Measurements from ENCODE around the gene TPRA1. TPM values are rescaled to one million over a fixed set of nuclear protein-coding genes. Genes with fewer than 3 reads are reported as not detected.

TPRA1 gene
- total and polyA plus RNA-seq, 5 experiments from 2014 or later, result 14.8 to 34.7 (median 27.6) TPM

DNA sequence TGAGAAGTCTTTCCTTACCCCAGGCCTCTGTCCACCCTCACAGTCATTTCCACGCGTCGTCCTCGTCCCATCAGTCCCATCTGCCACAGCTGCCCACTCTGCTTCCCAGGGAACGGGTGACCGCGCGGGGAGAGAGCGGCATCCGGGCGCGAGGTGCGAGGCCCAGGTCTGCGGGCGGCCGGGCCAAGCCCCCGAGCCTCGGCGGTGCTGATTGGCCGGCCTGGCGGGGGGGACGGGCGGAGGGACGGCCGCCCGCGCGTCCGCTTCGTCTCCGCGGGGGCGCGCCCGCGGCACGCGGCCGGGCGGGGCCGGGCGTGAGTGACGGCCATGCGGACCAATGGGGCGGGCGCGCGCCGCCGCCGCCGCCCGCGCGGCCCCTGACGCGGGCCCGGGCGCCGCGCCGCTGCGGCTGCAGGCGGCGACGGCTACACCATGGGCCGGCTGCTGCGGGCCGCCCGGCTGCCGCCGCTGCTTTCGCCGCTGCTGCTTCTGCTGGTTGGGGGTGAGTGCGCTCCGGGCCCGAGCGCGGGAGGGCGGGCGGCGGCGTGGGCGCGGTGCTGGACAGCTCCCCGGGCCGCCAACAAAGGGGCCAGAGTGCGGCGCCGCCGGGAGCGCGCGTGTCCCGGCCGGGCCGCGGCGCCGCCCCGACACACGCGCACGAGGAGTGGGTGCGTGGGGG lies 38.4 kb upstream of the TPRA1 start, which contains the start of gene PODXL2:
PODXL2 (plus strand) TSS at position 398 of the 679 bp plus-strand sequence; CDS start at position 433, 35 bp downstream.
- peak within 1 kb of the TSS; percentile 86 to 96 (median 90) for H3K4me3 Mint-ChIP-seq
- H3K4me1 Mint-ChIP-seq, result peaks cover 19 to 43% (median 32%) of the 10 kb centered on the region in 4 donors
- H3K9me3 Mint-ChIP-seq, result no peaks in the 10 kb centered on the region
- peaks cover 0 to 2% (median 2%) of the 10 kb centered on the region in 3 donors for H3K36me3 Mint-ChIP-seq
- POLR2A ChIA-PET, result interaction anchor here (1.4 kb wide), 2 partner anchors 31 to 42 kb away, joined by 3 to 4 read pairs; no protein-coding TSS in a partner anchor
- peak in 7 of 10 donors; percentile 4 to 38 (median 30) for DNase-seq
- peaks cover 9 to 37% (median 32%) of the 10 kb centered on the region in 5 donors for H3K27me3 Mint-ChIP-seq
- peak; percentile 52 for ATAC-seq
- H3K27ac Mint-ChIP-seq, result peak within 1 kb of the TSS; percentile 63 to 93 (median 78)

DNA sequence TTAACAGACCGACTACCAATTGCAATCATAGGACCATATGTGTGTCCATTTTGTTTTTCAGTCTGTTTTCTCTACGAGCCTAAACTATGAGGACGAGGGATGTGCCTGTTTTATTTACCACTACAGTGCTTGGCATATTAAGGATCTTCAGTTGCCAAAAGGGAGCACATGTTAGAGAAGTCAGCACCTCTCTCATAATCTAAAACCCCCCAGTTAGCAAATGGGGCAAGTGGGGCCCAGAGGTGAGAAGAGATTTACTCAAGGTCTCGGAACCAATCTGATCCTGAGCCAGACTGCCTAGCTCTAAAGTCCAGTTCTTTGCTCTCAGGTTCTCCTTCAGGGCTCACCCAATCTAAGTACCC lies 37.9 kb upstream of the TPRA1 start:
- H3K27ac Mint-ChIP-seq, result peak overlapping the region in 6 of 10 donors; percentile 20 to 75 (median 58)
- ATAC-seq (no peak), DNase-seq (peak in 1 of 10 donors; percentile 1)
- H3K27me3 Mint-ChIP-seq, result peaks cover 7 to 31% (median 27%) of the 10 kb centered on the region in 5 donors
- peak overlapping the region; percentile 74 to 93 (median 88) for H3K4me3 Mint-ChIP-seq
- POLR2A ChIA-PET, result no interaction called here
- peaks cover 17 to 43% (median 32%) of the 10 kb centered on the region in 4 donors for H3K4me1 Mint-ChIP-seq
- H3K9me3 Mint-ChIP-seq, result no peaks in the 10 kb centered on the region
- H3K36me3 Mint-ChIP-seq, result peaks cover 0 to 2% (median 2%) of the 10 kb centered on the region in 3 donors

DNA sequence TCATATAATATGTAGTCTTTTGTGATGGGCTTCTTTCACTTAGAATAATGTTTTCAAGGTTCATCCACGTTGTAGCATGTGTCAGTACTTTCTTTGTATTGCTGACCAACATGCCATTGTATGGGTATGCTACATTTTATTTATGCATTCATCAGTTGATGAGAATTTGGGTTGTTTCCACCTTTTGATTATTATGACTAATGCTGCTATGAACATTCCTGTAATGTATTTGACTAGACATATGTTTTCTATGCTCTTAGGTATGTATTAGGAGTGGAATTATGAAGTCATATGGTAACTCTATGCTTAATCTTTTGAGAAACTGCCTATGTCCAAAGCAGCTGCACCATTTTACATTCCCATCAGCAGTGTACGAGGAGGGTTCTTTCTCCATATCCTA lies 35.3 kb upstream of the TPRA1 start:
- Mint-ChIP-seq H3K27ac (no peak overlapping the region), H3K4me3 (no peak overlapping the region)

DNA sequence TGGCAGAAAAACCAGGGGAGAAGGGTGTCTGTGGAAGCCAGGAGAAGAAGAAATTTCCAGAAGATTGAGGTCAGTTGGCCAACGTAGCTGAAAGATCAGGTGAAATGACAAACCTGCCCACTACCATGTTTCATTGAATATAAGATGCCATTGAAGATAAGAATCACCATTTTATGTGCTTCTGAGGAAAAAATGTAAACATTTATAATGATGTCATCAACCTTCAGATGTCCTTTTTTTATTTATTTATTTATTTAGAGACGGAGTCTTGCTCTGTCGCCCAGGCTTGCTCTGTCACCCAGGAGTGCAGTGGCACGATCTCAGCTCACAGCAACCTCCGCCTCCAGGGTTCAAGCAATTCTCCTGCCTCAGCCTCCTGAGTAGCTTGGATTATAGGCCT lies 33.5 kb upstream of the TPRA1 start:
- peaks cover 0 to 23% (median 5%) of the 10 kb centered on the region in 3 donors for H3K36me3 Mint-ChIP-seq
- no peak overlapping the region for H3K4me3 Mint-ChIP-seq
- H3K9me3 Mint-ChIP-seq, result no peaks in the 10 kb centered on the region
- ATAC-seq (no peak), DNase-seq (no peak)
- peaks cover 0 to 6% (median 0%) of the 10 kb centered on the region in 5 donors for H3K27me3 Mint-ChIP-seq
- peaks cover 4 to 23% (median 11%) of the 10 kb centered on the region in 4 donors for H3K4me1 Mint-ChIP-seq
- POLR2A ChIA-PET, result no interaction called here
- H3K27ac Mint-ChIP-seq, result no peak overlapping the region

More for the DNA sequence above, 35.3 kb upstream of the TPRA1 start:
- Mint-ChIP-seq H3K4me1 (peaks cover 14 to 37% (median 26%) of the 10 kb centered on the region in 4 donors), H3K9me3 (no peaks in the 10 kb centered on the region), H3K27me3 (peaks cover 6 to 17% (median 14%) of the 10 kb centered on the region in 5 donors), H3K36me3 (peaks cover 0 to 16% (median 6%) of the 10 kb centered on the region in 3 donors)
- POLR2A ChIA-PET, result interaction anchor here (0.5 to 0.6 kb wide), 2 partner anchors 20 to 33 kb away, joined by 4 to 6 read pairs; no protein-coding TSS in a partner anchor
- ATAC-seq, result no peak
- no peak for DNase-seq

DNA sequence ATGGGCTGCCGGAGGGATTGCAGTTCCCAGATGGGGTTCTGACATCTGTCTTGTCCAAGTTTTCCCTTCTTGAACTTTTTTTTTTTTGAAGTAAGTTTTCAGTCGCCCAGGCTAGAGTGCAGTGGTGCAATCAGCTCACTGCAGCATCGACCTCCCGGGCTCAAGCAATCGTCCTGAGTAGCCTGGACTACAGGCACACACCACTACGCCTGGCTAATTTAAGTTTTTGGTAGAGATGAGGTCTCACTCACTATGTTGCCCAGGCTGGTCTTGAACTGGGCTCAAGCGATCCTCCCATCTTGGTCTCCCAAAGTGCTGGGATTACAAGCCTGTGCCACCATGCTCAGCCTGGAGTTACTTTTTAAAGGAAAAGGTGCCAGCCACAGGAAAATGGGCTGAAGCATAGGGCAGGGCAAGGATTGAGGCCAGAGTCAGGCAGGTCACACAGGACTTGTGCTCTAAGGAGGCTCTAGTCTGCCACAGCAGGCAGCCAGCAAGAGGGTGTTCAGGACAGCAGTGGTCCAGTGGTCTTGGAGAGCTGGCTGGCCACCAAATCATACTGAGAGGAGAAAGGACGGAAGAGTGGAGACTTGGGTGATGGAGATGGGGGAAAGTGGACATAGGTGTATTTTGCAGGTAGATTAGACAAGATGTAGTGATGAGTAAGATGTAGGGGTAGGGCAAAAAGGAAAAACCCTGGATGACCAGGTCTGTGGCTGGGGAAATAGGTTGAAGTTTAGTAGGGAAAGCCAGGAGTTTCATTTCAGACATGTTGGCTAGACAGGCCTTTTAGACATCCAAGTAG lies 32.4 kb upstream of the TPRA1 start:
- peaks cover 0 to 33% (median 9%) of the 10 kb centered on the region in 3 donors for H3K36me3 Mint-ChIP-seq
- H3K27me3 Mint-ChIP-seq, result no peaks in the 10 kb centered on the region
- H3K4me3 Mint-ChIP-seq, result no peak overlapping the region
- DNase-seq, result no peak
- ATAC-seq, result no peak
- H3K4me1 Mint-ChIP-seq, result peaks cover 0 to 15% (median 6%) of the 10 kb centered on the region in 4 donors
- H3K9me3 Mint-ChIP-seq, result no peaks in the 10 kb centered on the region
- H3K27ac Mint-ChIP-seq, result no peak overlapping the region
- POLR2A ChIA-PET, result no interaction called here

DNA sequence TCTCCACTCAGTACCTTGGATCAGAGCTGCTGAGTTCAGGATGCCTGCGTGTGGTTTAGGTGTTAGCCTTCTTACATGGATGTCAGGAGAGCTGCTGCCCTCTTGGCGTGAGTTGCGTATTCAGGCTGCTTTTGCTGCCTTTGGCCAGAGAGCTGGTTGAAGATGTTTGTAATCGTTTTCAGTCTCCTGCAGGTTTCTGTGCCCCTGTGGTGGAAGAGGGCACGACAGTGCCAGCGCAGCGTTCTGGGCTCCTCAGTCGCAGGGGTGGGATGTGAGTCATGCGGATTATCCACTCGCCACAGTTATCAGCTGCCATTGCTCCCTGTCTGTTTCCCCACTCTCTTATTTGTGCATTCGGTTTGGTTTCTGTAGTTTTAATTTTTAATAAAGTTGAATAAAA lies 31.5 kb upstream of the TPRA1 start:
- Mint-ChIP-seq H3K27me3 (no peaks in the 10 kb centered on the region), H3K27ac (no peak overlapping the region), H3K4me1 (peaks cover 0 to 11% (median 6%) of the 10 kb centered on the region in 4 donors), H3K4me3 (no peak overlapping the region), H3K9me3 (no peaks in the 10 kb centered on the region), H3K36me3 (peaks cover 0 to 39% (median 11%) of the 10 kb centered on the region in 3 donors)
- POLR2A ChIA-PET, result no interaction called here
- no peak for ATAC-seq
- no peak for DNase-seq

DNA sequence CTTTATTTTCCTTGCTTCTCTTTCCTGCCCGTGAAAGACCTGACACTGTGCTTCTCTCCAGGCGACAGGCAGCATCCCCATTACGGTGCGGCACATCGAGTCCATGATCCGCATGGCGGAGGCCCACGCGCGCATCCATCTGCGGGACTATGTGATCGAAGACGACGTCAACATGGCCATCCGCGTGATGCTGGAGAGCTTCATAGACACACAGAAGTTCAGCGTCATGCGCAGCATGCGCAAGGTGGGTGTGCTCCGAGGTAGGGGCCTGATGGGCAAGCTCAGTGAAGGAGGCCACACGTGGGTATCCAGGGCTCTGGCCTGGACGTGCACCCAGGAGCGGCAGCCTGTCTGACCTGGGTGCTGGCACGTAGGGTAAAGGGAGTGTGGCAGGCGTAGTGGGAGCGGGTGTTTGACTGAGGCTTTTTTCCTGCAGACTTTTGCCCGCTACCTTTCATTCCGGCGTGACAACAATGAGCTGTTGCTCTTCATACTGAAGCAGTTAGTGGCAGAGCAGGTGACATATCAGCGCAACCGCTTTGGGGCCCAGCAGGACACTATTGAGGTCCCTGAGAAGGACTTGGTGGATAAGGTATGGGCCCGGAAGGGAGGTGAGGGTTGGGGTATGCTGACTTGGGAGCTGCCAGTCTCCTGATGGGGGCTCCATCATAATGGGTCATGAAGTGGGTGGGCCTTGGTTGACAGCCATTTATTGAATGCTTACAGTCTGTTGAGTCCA lies 30.3 kb upstream of the TPRA1 start:
- H3K4me1 Mint-ChIP-seq, result peaks cover 0 to 3% (median 0%) of the 10 kb centered on the region in 4 donors
- DNase-seq (no peak), ATAC-seq (no peak)
- peaks cover 0 to 49% (median 17%) of the 10 kb centered on the region in 3 donors for H3K36me3 Mint-ChIP-seq
- H3K27ac Mint-ChIP-seq, result no peak overlapping the region
- no peaks in the 10 kb centered on the region for H3K27me3 Mint-ChIP-seq
- POLR2A ChIA-PET, result interaction anchor here (0.6 kb wide), 1 partner anchor 30 kb away, joined by 3 read pairs; no protein-coding TSS in a partner anchor
- H3K4me3 Mint-ChIP-seq, result no peak overlapping the region
- H3K9me3 Mint-ChIP-seq, result no peaks in the 10 kb centered on the region

DNA sequence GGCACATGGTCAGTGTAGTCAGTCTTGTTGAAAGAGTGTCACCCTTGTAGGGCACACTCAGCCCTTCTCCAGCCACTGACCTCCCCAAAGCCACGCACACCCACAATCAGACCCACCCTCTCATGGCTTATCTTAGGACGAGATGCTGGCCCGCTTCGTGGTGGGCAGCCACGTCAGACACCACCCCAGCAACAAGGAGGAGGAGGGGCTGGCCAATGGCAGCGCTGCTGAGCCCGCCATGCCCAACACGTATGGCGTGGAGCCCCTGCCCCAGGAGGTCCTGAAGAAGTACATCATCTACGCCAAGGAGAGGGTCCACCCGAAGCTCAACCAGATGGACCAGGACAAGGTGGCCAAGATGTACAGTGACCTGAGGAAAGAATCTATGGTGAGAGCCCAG lies 28.4 kb upstream of the TPRA1 start:
- H3K9me3 Mint-ChIP-seq, result no peaks in the 10 kb centered on the region
- no peaks in the 10 kb centered on the region for H3K27me3 Mint-ChIP-seq
- no peak overlapping the region for H3K4me3 Mint-ChIP-seq
- H3K36me3 Mint-ChIP-seq, result peaks cover 3 to 62% (median 17%) of the 10 kb centered on the region in 3 donors
- peaks cover 0 to 3% (median 0%) of the 10 kb centered on the region in 4 donors for H3K4me1 Mint-ChIP-seq
- peak overlapping the region in 1 of 10 donors; percentile 37 for H3K27ac Mint-ChIP-seq
- ATAC-seq (no peak), DNase-seq (no peak)
- POLR2A ChIA-PET, result no interaction called here

DNA sequence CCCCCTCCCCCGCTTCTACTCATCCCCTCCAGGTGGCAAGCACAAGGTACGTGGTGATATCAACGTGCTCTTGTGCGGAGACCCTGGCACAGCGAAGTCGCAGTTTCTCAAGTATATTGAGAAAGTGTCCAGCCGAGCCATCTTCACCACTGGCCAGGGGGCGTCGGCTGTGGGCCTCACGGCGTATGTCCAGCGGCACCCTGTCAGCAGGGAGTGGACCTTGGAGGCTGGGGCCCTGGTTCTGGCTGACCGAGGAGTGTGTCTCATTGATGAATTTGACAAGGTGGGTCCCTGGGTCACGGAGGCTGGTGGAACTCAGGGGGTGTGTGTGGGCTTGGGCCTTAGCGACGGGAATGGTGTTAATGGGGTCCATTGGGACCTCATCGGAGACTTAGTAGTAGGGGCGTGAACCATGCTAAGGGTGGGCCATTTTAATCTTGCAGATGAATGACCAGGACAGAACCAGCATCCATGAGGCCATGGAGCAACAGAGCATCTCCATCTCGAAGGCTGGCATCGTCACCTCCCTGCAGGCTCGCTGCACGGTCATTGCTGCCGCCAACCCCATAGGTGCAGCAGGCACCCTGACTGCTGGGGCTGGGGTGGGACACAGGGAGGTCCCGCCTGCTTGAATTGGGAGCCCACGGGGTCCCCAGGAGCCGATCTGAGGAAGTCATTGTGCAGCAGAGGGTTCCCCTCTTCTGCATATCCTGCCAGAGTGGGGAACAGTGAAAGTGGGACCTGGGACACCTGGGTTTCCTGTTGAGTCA lies 26.5 kb upstream of the TPRA1 start:
- POLR2A ChIA-PET, result no interaction called here
- ATAC-seq (no peak), DNase-seq (no peak)
- Mint-ChIP-seq H3K4me1 (peaks cover 0 to 3% (median 0%) of the 10 kb centered on the region in 4 donors), H3K4me3 (no peak overlapping the region), H3K36me3 (peaks cover 3 to 67% (median 20%) of the 10 kb centered on the region in 3 donors), H3K27me3 (no peaks in the 10 kb centered on the region), H3K9me3 (no peaks in the 10 kb centered on the region), H3K27ac (no peak overlapping the region)

DNA sequence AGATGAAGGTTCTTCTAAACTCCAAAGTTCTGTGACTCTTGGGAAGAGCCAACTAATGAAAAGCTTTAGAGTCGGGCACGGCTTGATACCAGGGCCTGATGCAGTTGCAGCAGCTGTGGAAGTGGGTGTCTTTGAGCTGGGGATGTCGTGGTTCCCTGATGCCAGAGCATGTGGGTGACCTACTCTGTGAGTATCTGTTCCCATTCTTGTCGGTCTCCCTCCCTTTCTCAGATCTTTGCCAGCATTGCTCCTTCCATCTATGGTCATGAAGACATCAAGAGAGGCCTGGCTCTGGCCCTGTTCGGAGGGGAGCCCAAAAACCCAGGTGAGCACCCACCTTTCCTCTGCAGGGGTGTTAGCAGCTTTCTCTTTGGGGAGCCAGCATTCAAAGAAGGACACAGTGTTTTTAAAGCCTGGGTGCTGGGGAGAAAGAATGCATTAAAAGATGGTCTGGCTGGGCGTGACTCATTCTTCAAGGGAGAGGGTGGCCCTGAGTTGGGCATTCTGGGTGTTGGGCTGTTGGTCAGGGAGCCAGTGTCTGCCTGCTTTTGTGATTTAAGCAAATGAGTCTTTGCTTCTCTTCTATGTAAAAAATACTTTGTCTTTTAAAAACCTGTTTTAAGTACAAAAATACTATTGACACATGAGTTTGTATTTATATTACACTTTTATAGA lies 25.2 kb upstream of the TPRA1 start:
- POLR2A ChIA-PET, result no interaction called here
- H3K27me3 Mint-ChIP-seq, result no peaks in the 10 kb centered on the region
- H3K27ac Mint-ChIP-seq, result no peak overlapping the region
- no peak for DNase-seq
- H3K4me3 Mint-ChIP-seq, result no peak overlapping the region
- no peak for ATAC-seq
- peaks cover 3 to 63% (median 18%) of the 10 kb centered on the region in 3 donors for H3K36me3 Mint-ChIP-seq
- peaks cover 0 to 3% (median 0%) of the 10 kb centered on the region in 4 donors for H3K4me1 Mint-ChIP-seq
- H3K9me3 Mint-ChIP-seq, result no peaks in the 10 kb centered on the region

DNA sequence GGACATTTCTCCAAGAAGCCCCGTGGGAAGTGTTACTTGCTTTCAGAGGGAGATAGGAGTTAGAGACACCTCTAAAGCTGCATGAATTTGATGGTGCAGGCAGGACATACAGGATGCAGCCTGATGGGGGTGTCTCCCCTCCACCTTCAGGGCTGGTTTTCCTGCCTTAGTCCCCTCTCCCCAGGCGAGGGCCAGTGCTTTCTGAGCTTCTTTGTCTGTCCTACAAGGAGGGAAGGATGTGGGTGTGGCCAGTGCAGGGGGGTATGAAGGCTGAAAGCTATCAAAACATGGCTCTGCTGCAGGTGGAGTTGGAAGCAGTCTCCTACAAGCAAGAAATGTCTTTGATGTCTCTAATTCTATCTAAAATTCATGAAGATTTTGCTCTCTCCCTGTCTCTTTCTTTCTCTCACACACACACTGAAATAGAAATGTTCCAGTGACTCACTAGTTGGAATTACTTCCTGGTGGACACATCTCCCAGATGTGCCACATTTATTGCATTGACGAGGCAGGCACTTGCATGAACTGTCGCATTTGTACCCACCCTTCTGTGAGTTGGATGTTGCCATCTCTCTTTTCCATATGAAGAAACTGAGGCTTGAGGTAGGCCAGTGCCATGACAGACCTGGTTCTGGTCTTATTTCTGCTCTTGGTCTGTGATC lies 24.5 kb upstream of the TPRA1 start:
- H3K27ac Mint-ChIP-seq, result no peak overlapping the region
- no peak for DNase-seq
- peaks cover 6 to 66% (median 24%) of the 10 kb centered on the region in 3 donors for H3K36me3 Mint-ChIP-seq
- H3K9me3 Mint-ChIP-seq, result no peaks in the 10 kb centered on the region
- H3K27me3 Mint-ChIP-seq, result no peaks in the 10 kb centered on the region
- no peak for ATAC-seq
- POLR2A ChIA-PET, result no interaction called here
- H3K4me3 Mint-ChIP-seq, result no peak overlapping the region
- H3K4me1 Mint-ChIP-seq, result peaks cover 0 to 3% (median 0%) of the 10 kb centered on the region in 4 donors
